ENCODE data around the gene OR6C74. TPM values are rescaled to one million over a fixed set of nuclear protein-coding genes. Genes with fewer than 3 reads are reported as not detected.

The OR6C74 gene
- total RNA-seq: not detected

GRCh38 chr12:55244309-55244708 lies at the start of gene OR6C74:
TSS of gene OR6C74 (plus strand) at chr12:55244609. CDS start at chr12:55247288, 2,679 bp downstream.
- intact Hi-C loops (cut with DNase I): no loop called here
- ATAC-seq: no peak

GRCh38 chr12:55220725-55221124 lies 23.7 kb upstream of the OR6C74 start, which contains the start of gene OR10A7:
TSS of gene OR10A7 (plus strand) at chr12:55221025. CDS start at chr12:55221025, 0 bp downstream.
- ATAC-seq: no peak
- intact Hi-C loops (cut with DNase I): no loop called here
- no peak for DNase-seq (ENCODE audit: low spot score)

More at GRCh38 chr12:55244309-55244708, at the start of gene OR6C74:
- DNase-seq (ENCODE audit: low spot score): no peak

- intact Hi-C loops (cut with DNase I): no loop called here
- DNase-seq (ENCODE audit: low spot score): no peak
- ATAC-seq: no peak
Measured at GRCh38 chr12:55226523-55226922, 17.9 kb upstream of the OR6C74 start.

- intact Hi-C loops (cut with DNase I): no loop called here
Measured at GRCh38 chr12:55227643-55228042, 16.8 kb upstream of the OR6C74 start.

GRCh38 chr12:55246159-55246558 lies 1.8 kb downstream of the OR6C74 start:
- ATAC-seq (no peak), DNase-seq (ENCODE audit: low spot score) (no peak)
- intact Hi-C loops (cut with DNase I): no loop called here

More at GRCh38 chr12:55227643-55228042, 16.8 kb upstream of the OR6C74 start:
- DNase-seq (ENCODE audit: low spot score) (no peak), ATAC-seq (no peak)

GRCh38 chr12:55250944-55251343 lies 6.5 kb downstream of the OR6C74 start:
- intact Hi-C loops (cut with DNase I): no loop called here
- no peak for ATAC-seq
- no peak for DNase-seq (ENCODE audit: low spot score)

GRCh38 chr12:55253281-55253680 lies 8.9 kb downstream of the OR6C74 start:
- intact Hi-C loops (cut with DNase I): no loop called here
- no peak for DNase-seq (ENCODE audit: low spot score)
- ATAC-seq: no peak

DNA sequence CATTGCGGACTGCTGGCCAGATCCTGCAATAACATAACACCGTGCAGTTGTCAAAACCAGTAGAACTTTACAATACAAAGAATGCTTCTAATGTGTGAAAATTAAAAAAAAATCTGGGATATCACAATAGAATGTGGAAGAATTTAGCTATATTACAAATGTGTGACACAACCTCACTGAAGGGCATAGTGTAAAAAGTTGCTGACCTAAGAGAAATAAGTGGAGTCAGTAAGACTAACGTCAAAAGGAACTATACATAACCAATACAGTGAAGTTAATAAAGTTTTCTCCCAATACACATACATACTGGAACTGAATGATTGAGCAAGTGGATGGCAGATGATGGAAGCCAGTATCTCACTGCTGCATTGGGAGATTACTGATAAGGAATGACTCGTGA lies 12.4 kb downstream of the OR6C74 start:
- intact Hi-C loops (cut with DNase I): no loop called here
- no peak for ATAC-seq
- DNase-seq (ENCODE audit: low spot score): no peak

- DNase-seq (ENCODE audit: low spot score): no peak
- intact Hi-C loops (cut with DNase I): no loop called here
- no peak for ATAC-seq
Measured at GRCh38 chr12:55258303-55258702, 13.9 kb downstream of the OR6C74 start.

DNA sequence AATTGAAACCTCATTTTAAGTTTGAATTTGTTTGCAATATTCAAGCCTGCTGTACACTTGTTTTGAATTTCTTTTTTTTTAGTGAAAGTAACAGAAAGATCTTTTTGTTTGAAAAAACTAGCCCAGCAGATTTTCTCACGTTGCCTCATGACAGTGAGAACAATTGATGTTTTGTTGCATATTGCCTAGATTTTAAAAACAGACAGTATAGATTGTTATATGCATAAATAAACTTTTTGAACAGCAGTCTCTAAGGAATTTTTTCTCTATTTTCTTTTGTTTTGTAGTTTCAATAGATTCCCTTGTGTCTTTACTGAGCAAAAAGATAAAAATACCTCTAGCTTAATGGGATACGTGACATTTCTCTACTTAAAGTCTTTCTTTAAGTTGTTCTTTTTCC lies 36.6 kb downstream of the OR6C74 start:
- no peak for DNase-seq (ENCODE audit: low spot score)
- intact Hi-C loops (cut with DNase I): no loop called here

DNA sequence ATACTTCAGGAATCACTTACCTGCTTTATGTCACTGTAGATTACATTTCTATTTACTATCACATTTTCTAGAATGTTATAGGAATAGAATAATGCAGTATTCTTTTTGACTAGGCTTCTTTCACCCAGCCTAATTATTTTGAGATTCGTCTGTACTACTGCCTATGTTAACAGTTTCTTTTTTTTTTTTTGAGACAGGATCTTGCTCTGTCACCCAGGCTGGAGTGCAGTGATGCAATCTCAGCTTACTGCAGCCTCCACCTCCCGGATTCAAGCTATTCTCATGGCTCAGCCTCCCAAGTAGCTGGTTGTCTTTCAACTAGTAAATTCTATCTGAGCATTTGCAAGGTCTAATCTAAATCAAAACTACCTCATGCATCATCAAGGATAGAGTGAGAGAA lies 45.6 kb downstream of the OR6C74 start:
- no peak for ATAC-seq
- no peak for DNase-seq (ENCODE audit: low spot score)
- intact Hi-C loops (cut with DNase I): no loop called here

More for the DNA sequence above, 36.6 kb downstream of the OR6C74 start:
- no peak for ATAC-seq

Other genes with a start within 250 kb of the OR6C74 start
- gene NEUROD4, start 224.6 kb upstream of the OR6C74 start, total RNA-seq: not detected
- gene OR9K2, start 118.2 kb upstream of the OR6C74 start, total RNA-seq: not detected
- not detected for gene OR10A7, start 23.6 kb upstream of the OR6C74 start, total RNA-seq
- gene OR6C6, start 52.0 kb downstream of the OR6C74 start, total RNA-seq: not detected
- not detected for gene OR6C1, start 69.7 kb downstream of the OR6C74 start, total RNA-seq
- not detected for gene OR6C3, start 86.1 kb downstream of the OR6C74 start, total RNA-seq
- gene OR6C75, start 118.4 kb downstream of the OR6C74 start, total RNA-seq: not detected
- not detected for gene OR6C65, start 155.9 kb downstream of the OR6C74 start, total RNA-seq
- gene OR6C76, start 181.6 kb downstream of the OR6C74 start, total RNA-seq: not detected
- gene OR6C2, start 199.5 kb downstream of the OR6C74 start, total RNA-seq: not detected
- gene OR6C70, start 225.5 kb downstream of the OR6C74 start, total RNA-seq: not detected
- gene OR6C68, start 247.8 kb downstream of the OR6C74 start, total RNA-seq: not detected

All from sciatic nerve (tissue), 2 donors.